Upper lobe of right lung (tissue), 1 donor: ENCODE results near the gene BCOR. TPM values are rescaled to one million over a fixed set of nuclear protein-coding genes. Genes with fewer than 3 reads are reported as not detected.
A peak's percentile ranks its signal among the peaks of the same experiment; 100 is the strongest.

Experiments used
- ATAC-seq: fragments of 200-7000 bp; cut with Tn5 transposase; one replicate; pipeline ENCODE4 v1.9.1; 2020; ENCODE audit warnings: mild to moderate bottlenecking, moderate library complexity
- DNase-seq: peaks from one replicate; pipeline ENCODE4 v3.0.0-alpha.2; 2020
- H3K27ac ChIP-seq: fragments of 200-600 bp; one replicate; pipeline ENCODE4 v1.8.0; 2022
- H3K27me3 ChIP-seq: fragments of 200-600 bp; one replicate; pipeline ENCODE4 v1.8.0; 2022; ENCODE audit warnings: mild to moderate bottlenecking
- H3K36me3 ChIP-seq: fragments of 200-600 bp; one replicate; pipeline ENCODE4 v1.8.0; 2022
- H3K4me1 ChIP-seq: fragments of 200-600 bp; one replicate; pipeline ENCODE4 v1.8.0; 2022
- H3K4me3 ChIP-seq: fragments of 200-600 bp; one replicate; pipeline ENCODE4 v1.8.0; 2022; ENCODE audit warnings: mild to moderate bottlenecking
- H3K9me3 ChIP-seq: fragments of 200-600 bp; one replicate; pipeline ENCODE4 v1.8.0; 2022
- intact Hi-C: fragments of 100-400 bp; cut with DNase I; formaldehyde crosslinking; loops from one replicate; pipeline ENCODE4 v1.11.0; 2022
- total RNA-seq: library from RNA; stranded (reverse); fragmentation: NEBNext Ultra II Directional; extraction: Animal tissue kit (Norgen Biotek cat#: 25700); gene quantifications from one replicate; pipeline ENCODE4 v1.2.1, GENCODE V29; 2021
- TF ChIP-seq, protein P1 (sequence below): fragments of 200-600 bp; IDR thresholded peaks from one replicate; pipeline ENCODE4 v1.8.0; 2022; ENCODE audit warnings: antibody characterized with exemption
- donor health status: DM: no; HTN: yes; CAD: no; lungs with severe emphysema.

The BCOR gene
- total RNA-seq, 1 donor from 2014 or later = 26.1 TPM

GRCh38 chrX:40095583-40096394, 2.0 kb downstream of the BCOR start:
- Histone ChIP-seq H3K27me3 (no peaks in the 10 kb centered on the region), H3K4me3 (peak overlapping the region; percentile 67), H3K9me3 (no peaks in the 10 kb centered on the region), H3K36me3 (no peaks in the 10 kb centered on the region), H3K27ac (peak overlapping the region; percentile 83), H3K4me1 (peaks cover 12% of the 10 kb centered on the region)
- TF ChIP-seq, protein P1, sequence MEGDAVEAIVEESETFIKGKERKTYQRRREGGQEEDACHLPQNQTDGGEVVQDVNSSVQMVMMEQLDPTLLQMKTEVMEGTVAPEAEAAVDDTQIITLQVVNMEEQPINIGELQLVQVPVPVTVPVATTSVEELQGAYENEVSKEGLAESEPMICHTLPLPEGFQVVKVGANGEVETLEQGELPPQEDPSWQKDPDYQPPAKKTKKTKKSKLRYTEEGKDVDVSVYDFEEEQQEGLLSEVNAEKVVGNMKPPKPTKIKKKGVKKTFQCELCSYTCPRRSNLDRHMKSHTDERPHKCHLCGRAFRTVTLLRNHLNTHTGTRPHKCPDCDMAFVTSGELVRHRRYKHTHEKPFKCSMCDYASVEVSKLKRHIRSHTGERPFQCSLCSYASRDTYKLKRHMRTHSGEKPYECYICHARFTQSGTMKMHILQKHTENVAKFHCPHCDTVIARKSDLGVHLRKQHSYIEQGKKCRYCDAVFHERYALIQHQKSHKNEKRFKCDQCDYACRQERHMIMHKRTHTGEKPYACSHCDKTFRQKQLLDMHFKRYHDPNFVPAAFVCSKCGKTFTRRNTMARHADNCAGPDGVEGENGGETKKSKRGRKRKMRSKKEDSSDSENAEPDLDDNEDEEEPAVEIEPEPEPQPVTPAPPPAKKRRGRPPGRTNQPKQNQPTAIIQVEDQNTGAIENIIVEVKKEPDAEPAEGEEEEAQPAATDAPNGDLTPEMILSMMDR = no peak
- peak; percentile 16 for ATAC-seq
- intact Hi-C loops = no loop called here
- peak; percentile 76 for DNase-seq

GRCh38 chrX:40094900-40095582, 2.7 kb downstream of the BCOR start:
- H3K9me3 ChIP-seq = no peaks in the 10 kb centered on the region
- ATAC-seq (no peak), DNase-seq (no peak)
- H3K27ac ChIP-seq = peak overlapping the region; percentile 83
- H3K36me3 ChIP-seq = no peaks in the 10 kb centered on the region
- TF ChIP-seq, protein P1 = no peak
- H3K27me3 ChIP-seq = no peaks in the 10 kb centered on the region
- H3K4me3 ChIP-seq = peak overlapping the region; percentile 67
- intact Hi-C loops = no loop called here
- H3K4me1 ChIP-seq = peaks cover 12% of the 10 kb centered on the region

DNA sequence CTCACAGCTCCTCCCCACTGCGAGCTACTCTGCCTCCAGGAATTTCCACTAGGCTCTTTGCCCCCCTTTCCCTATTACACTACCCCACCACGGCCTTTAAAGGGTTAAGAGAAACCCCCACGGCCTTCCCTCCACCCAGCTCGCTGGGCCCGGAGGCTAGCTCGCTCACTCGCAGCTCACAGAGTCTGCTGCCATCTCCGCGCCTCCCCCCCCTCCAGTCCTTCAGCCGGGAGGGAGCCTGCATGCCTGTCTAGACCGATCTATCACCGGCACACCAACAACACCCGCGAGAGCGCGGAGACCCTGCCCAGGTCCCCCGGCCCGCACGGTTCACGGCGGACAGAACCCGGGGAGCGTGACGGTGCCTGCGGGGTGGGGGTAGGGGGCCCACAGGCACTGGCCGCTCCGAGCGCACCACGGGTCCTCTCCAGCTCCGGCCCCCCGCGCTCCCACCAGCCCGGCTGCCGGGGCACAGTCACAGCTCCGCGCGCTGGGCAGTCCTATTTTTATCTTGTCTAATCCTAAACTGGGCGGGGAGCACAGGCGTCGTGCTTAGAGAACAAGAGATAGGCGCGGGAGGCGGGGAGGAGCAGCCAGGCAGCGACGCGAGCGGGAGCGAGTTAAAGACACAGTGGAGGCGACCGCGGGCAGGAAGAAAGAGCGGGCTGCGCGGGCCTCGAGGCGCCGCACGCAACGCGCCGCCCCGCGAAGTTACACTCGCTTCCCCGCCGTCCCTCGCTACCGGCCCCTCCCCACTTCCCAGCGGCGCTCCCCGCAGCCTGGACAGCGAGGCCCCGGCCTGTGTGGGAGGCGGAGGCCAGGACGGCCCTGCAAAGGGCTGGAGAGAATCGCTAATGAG, 3.5 kb downstream of the BCOR start:
- Histone ChIP-seq H3K4me3 (peak overlapping the region; percentile 67), H3K36me3 (no peaks in the 10 kb centered on the region), H3K27ac (peak overlapping the region; percentile 55), H3K9me3 (no peaks in the 10 kb centered on the region), H3K27me3 (no peaks in the 10 kb centered on the region), H3K4me1 (peaks cover 6% of the 10 kb centered on the region)
- TF ChIP-seq, protein P1 = no peak
- DNase-seq = peak; percentile 69
- intact Hi-C loops = no loop called here
- no peak for ATAC-seq

DNA sequence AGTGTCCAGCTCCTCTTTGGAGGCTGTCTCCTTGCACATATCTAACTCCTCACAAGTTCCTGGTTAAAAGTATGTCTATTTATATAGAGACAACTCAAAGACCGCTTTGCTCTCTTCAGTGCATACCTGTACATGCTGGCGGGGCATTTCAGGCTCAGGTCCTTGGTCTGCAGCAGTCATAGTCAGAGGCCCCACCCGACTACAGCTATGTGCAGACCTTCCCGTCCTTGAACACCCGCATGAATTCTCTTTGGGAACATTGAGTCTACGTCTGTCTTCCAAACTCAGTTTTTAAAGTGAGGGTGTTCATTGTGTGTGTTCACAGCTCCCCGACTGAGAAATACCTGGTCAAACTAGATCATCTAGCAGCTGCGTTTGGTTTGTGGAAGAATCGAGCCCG, 4.2 kb downstream of the BCOR start:
- TF ChIP-seq, protein P1 = no peak
- Histone ChIP-seq H3K4me1 (peaks cover 6% of the 10 kb centered on the region), H3K9me3 (no peaks in the 10 kb centered on the region), H3K27ac (no peak overlapping the region), H3K36me3 (no peaks in the 10 kb centered on the region), H3K4me3 (peak overlapping the region; percentile 67), H3K27me3 (no peaks in the 10 kb centered on the region)
- no peak for DNase-seq
- intact Hi-C loops = no loop called here
- no peak for ATAC-seq

DNA sequence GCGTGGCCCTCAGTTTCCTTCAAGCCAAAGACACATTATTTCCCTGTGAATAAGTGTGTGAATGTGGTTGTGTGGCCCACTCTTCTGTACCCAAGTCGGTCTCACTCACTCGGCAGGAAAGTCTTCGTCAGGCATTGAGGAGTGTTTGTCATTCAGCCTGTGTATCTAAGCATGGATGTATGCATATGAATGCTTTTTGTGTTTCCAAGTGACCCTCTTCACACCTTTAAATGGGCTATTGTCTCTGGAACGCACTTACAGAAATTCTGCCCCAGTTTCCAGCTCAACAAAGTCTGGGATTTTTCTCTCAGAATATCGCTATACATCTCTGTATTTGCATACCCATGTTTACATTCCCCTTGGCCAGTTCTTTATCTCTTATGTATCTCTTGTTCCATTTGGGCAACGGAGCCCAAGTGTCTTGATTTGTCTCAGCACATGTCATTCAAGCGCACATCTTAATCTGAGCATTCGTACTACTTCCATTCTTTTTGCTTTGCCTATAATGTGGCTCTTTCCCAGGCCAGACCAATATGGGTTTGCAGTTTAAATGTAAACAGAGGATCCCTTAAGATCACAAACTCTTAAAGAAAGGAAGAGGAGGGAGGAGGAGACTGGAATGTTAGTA, 4.8 kb downstream of the BCOR start:
- DNase-seq (no peak), ATAC-seq (no peak)
- no peaks in the 10 kb centered on the region for H3K27me3 ChIP-seq
- H3K4me1 ChIP-seq = peaks cover 6% of the 10 kb centered on the region
- intact Hi-C loops = no loop called here
- TF ChIP-seq, protein P1 = no peak
- no peaks in the 10 kb centered on the region for H3K36me3 ChIP-seq
- no peak overlapping the region for H3K4me3 ChIP-seq
- no peak overlapping the region for H3K27ac ChIP-seq
- no peaks in the 10 kb centered on the region for H3K9me3 ChIP-seq
